Cerebellar nuclear complex (tissue), 1 donor: ENCODE measurements around the gene PODXL.
"Not testable (repeated sequence)": the region's sequence is repeated elsewhere in the genome, so short reads cannot be mapped to it uniquely, and the experiment has no call there.

Source experiments
- DNase-seq, 2 experiments: peaks; one replicate each; lab custom pipeline; 2025; lab: John Stamatoyannopoulos, UW

Gene PODXL

DNA sequence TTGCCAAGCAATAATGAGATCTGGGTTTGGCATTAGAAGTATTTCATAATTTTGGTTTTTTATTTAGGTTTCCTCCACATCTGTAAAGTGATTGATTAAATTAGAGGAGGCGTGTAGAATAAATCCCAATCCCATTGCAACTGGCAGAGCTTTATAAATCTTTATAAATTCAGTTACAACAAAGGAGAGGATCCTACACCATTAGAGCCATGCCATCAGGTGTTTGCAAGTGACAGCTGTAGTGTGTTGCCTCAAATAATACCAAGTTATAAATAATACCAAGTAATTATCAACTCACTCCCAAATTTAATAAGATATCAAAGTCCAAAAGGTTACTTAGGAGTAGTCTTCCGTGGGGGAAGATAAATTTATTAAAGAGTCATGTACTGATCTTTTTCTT is 62.2 kb downstream of the PODXL start:
- DNase-seq = no peak

DNA sequence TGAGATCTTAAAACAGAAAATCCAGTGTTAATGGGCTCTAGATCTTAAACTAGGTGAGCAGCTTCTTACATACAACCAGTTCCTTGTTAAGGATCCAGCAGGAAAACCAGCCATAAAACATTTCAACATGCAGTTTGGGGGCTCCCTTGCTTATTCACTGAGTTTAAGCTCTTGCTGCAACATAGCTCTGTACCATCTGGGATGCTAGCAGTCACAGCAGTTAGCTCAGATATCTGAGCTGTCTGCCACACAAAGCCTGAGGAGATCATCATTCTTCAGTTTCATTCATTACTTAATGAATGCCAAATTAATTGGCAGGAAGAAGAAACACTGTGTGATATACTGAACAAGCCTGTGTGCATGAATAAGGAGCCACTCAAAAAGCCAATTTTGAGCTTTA is 62.8 kb downstream of the PODXL start:
- no peak for DNase-seq

DNA sequence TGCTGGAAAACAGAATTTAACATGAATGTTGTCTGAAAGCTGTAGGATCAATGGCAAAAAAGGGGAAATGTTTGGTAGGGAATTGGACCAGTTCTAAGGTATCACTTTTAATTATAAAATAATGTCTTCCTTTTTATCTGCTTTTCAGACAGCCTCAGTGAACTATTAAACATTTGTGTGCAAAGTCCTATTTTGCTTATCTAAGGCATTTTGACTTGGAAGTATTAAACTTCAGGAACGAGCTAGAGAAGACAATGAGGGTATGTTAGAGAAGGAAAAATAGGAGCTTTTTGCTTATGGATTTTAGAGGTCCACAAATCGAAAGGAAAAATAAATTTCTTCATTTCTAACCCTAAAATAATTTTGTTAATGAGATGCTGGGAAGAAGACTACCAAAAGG is 63.3 kb downstream of the PODXL start:
- no peak for DNase-seq

DNA sequence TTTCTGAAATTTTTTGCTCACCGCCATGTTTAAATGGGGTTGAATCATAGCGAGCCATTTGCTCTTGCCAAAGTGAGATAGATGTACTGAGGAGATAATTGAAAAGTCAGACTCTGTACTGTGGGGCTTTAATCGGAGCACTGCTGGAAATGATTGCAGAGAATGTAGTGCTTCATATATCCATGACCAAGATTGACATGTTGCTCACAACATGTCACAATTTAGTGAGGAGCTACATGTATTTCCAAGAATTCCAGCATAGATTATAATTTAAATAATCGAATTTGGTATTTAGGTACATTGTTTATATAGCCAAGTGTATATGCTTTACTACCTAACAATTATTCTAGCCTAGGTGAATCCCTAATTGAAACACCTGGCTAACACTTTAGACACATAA is 66.5 kb downstream of the PODXL start:
- DNase-seq = no peak

DNA sequence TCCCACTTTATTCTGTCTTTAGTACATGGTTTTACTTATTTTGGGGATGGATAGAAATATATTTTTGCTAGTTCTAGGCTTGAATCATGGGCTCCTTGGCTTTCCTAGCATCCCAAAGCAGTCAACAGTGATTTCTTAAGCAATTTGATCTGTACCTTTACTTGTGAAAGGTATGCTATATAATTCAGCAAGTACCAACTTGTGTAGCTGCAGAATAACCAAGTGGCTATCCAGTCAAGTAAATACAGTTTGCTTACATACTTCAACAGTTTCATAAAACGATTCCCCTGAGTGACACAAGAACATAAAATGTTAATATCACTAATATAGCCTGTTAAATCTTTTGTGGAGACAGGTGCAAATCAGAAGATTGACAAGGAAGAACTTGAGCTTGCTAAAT is 67.2 kb downstream of the PODXL start:
- DNase-seq = no peak

DNA sequence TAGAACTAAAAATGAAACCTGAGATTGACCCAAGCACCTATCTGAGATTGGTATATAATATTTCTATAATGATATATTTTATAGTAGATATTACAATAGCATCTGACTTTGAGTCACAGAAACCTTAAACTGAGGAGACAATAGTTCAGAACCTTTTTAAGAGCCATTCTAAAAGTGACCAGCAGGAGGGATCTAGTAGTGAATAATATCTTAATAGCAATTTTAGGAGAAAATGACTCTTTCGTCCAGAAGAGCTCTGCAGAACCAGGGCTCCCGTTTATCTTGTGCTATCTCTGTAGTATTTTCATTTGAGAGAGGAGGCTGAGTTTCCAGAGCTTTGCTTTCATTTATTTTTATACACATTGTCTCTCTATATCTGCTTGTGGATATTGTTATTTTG is 68.1 kb downstream of the PODXL start:
- no peak for DNase-seq

DNA sequence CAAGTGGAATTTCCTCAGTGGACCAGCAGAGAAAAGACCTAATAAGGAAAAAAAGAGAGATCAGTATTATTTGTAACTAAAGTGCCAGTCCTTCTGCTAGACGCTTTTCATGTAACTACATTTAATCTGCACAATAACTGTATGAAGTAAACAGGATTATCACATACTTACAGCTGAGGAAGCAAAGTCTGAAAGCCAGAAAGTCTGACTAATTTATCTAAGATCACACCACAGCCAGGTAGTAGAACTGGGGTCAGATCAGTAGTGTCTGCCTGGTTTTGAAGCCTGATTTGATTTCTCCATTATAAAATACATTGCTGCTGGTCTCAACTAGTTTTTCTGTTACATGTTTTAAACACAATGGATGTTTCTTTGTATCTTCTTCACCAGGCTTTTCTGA is 69.2 kb downstream of the PODXL start:
- DNase-seq = no peak

DNA sequence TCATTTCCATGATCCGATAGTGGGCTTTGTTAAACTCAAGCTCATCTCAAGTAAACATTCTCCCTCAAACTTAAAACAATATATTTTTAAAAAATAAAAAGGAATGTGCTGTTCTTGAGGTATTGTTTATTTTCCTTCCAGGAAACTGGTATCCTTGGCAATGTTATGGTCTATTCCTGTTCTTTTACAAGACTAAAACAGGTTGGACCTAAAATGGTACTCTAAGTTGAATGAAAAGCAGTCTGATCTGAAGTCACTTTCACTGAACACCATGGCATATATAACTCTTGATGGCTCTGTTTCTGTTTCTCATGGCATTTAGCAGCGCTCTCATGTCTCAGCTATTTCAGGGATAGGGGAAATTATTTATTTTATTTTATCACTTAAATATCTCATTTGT is 70.1 kb downstream of the PODXL start:
- DNase-seq = no peak

DNA sequence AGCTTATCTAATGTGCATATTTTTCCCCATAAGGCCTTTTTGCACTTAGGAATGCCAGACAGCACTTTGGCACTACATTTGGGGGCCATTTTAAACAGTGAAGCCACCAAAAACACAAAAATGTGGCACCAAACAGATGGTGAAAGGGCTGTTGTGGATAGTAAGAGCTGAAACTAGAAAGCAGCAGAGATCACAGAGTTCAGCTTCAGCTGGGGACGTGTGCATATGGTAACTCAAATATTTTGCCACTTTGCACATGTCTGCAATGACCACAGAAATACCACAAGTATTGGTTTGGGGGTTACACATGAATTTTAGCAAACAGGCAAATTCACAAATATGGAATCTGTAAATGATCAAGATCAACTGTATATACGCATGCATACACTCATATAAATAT is 72.8 kb downstream of the PODXL start:
- DNase-seq = no peak

DNA sequence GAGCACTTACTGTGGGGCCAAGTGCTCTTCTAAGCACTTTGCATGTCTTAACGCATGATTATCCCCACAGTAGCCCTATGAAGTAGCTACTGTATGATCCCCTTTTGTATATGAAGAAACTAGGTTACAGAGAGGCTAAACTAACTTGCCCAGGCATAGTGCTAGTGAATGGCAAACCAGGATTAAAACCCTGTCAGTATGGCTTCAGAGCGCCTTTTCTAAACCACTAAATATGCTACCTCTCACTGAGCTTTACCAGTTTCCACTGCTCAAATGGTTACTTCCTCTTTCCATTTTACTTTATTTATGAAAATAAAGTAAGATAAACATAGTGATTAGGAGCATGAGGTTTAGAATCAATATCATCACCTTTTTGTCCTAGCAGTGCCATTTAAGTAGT is 73.6 kb downstream of the PODXL start:
- no peak for DNase-seq

DNA sequence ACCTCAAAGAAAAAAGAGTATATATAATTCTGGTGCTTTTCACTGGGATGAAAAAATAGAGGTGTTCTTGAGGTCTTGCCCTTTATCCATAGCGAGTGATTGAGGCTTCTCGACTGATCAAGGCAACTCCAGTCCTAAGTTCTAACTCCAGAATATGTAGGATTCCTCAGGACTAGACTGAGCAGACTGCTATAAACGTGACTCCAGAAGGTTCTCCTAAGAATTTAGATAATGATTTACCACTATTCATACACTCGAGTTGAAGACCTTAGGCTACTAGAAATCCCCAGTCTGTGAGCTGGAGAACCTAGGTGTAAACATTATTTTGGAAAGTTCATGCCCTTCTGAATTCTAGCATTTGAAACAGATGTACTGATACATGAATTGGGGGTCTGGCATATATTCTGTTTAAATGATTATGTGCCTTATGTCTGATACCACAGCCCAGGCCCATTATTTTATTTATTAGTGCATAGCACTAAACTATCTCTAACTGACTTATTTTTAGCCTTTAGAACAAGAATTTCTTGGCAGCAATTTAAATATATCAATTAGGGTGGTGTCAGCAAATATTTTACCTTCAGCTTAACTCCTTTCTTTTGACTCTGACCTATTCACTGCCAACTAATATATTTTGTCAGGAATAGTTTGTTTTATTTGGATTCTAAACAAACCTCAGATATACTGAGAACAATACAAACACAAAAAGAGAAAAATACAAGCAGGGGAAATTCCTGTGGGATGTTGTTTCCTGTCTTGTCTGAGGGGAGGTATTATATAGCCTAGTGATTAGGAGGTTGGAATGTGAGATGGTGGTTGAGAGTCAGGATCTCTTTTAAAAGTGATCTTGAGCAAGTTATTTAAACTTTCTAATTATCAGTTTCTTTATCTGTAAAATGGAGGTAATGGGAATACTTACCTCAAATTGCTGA is 75.8 kb downstream of the PODXL start:
- DNase-seq = no peak

DNA sequence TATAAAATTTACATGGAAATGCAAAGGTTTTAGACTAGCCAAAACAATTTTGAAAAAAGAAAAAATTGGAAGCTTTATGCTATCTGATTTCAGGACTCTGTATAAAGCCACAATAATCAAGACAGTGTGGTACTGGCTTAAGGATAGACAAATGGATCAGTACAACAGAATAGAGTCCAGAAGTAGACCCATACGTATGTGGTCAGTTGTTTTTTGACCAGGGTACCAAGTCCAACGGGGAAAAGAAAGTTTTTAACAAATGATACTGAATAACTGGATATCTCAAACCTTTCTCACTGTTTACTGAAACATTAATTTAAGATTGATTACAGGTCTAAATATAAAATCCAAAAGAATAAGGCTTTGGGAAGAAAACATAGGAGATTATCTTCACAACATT is 79.7 kb downstream of the PODXL start:
- DNase-seq = no peak

DNA sequence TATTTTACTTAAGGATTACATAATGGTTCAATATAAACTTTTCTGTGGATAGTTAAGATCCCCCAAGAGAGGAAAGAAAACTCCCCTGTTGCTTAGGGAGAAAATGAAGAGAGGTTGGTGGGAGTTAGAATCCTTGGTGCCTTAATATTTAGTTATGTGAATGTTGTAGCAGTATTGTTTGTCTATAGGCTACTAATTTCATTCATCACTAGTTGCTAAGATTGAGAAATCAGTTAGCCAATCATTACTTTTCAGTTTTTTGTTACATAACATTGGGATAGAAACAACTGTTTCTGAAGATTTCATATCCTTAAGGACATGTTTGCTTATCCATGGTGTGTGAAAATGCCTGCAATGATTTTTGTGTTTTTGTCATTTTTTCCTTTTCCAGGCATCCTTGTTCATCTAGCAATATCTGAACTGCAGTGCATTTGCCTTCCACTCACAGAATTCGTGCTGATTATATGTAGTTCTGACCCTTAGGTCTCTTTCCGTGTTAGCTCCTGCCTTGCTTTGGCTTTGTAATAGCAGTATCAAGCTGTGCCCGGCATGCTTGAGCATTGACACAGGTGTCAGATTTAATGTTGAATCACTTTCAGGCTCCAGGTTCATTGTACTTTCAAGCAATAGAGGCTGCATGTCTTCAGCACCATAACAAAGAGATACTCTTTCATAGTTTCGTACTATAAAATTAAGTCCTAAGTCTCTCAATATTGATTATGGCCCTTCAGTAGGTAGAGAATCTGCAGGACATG is 85.0 kb downstream of the PODXL start:
- DNase-seq = no peak

DNA sequence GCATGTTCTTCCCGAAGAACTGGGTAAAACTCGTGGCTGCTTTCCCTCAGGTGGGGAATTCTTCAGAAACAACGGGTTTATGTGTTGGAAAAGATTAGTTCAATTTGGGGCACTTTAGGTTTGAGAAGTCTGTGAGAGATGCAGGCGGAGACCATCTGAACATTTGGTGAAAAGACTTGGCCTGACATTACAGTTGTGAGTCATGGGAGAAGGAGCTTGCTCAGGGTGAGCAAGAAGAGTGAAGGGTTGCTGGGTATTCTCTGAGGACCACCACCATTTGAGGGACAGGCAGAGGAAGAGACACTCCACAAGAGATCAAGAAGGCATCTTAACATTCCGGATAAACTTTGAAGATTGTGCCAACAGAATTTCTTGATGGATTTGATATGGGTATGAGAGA is 88.6 kb downstream of the PODXL start:
- DNase-seq = no peak

DNA sequence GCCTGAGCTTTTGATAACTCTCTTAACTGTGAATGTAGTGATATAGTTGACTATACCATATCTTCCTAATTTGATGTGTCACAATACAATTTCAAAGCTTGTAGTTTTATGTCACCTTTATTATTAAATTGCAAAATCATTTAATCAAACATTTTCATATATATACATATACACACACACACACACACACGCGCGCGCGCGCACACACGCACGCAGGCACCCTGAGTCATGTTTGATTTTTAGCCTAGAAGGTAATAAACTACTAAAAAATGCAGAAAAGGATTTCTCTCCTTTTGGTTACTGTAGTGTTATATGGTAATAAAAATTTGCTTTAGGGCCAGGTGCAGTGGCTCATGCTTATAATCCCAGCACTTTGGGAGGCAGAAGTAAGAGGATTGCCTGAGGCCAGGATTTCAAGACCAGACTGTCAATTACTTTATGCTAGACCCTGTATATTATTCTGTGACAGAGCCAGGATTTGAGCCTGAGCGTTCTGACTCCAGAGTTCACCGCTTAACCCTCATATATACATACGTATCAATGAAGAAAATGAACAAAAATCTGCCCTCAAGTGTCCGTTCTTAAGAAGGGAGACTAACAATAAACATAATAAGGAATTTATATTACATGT is 89.6 kb downstream of the PODXL start:
- DNase-seq = no peak

DNA sequence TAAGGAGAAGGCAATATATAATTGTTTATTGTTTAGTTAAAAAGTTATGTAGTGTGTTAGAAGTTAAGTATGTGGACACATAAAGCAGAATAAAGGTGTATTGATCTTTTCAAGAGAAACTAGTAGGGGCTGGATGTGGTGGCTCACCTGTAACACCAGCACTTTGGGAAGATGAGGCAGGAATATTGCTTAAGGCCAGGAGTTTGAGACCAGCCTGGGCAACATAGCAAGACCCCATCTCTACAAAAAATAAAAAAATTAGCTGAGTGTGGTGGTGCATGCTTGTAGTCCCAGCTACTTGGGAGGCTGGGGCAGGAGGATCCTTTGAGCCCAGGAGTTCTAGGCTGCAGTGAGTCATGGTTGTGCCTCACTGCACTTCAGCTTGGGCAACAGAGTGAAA is 93.7 kb downstream of the PODXL start:
- DNase-seq = not testable (repeated sequence)

DNA sequence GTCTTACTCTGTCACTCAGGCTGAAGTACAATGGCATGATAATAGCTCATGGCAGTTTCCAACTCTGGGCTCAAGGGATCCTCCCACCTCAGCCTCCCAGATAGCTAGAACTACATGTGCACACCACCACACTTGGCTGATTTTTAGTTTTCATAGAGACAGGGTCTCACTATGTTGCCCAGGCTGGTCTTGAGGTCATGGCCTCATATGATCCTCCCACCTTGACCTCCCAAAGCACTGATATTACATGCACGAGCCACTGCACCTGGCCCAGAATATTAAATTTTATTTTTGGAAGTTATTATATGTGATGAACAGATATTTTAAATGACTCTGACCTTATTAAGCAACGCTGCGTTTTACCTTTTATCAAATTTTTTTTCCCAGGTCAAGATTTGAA is 94.4 kb downstream of the PODXL start:
- DNase-seq = no peak

DNA sequence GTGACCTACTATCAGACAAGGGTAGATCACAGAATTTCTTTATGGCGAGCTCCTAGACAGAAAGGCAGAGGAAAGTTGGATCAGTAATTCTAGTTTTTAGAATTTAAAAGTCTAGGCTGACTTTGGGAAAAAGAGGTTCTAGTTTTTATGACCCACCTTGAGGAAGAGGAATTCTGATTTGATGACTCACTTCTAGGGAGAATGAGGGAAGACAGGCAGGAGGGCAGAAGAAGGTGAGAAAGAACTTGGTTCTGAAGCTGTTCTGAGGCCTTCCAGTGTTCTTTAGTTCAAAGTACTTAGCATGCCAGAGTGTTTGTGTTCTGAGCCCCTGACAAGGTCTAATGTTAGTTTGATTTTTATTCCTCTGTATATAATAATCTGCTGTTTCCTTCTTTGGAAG is 97.2 kb downstream of the PODXL start:
- no peak for DNase-seq

DNA sequence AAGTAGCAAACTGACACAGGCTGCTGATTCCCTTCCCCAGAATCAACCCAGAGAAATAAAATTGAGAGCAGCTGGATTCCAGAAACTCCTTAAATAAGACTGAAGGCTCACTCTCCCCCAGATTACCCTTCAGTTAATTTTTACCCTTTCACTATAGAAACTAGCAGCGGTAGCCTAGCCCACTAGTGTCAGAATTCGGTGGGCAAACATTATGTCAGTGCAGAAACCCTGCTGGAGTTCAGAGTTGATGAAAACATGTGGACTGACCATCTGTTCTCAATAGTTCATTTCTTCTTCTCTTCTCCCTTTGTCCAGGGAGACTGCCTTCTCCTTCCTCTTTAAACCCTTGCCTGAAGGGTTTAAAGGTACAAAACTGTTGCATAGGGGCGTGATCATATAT is 100.1 kb downstream of the PODXL start:
- DNase-seq = no peak

DNA sequence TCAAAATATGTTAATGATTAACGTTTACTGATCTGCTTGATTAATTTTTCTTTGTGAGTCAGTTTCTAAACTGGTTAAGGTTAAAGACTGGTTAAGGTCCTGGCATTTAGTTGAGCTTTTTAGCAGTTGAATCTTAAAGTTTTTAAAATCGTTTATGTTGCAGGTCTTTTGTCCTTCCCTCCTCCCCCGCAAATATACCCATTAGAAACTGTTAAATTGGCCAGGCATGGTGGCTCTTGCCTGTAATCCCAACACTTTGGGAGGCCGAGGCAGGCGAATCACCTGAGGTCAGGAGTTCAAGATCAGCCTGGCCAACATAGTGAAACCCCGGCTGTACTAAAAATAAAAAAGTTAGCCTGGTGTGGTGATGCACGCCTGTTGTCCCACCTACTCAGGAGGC is 100.9 kb downstream of the PODXL start:
- no peak for DNase-seq

DNA sequence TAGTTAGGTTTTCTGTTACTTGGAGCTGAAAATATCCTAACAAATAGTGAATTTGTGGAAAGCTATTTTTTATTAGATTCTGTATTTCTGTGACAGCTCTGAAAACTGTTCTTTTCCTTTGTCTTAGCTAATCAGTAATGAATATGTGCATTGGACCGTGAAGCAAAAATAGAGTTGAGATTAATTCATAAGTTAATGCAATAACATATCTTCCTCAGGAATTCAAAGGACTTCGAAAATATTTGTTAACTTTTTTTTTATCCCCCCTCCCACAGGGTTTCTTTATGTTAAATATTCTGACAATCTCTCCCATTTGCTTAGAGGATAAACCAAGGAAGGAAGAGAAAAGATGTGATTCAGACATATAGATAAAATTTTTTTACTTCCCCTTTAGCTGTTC is 101.4 kb downstream of the PODXL start:
- DNase-seq = no peak

DNA sequence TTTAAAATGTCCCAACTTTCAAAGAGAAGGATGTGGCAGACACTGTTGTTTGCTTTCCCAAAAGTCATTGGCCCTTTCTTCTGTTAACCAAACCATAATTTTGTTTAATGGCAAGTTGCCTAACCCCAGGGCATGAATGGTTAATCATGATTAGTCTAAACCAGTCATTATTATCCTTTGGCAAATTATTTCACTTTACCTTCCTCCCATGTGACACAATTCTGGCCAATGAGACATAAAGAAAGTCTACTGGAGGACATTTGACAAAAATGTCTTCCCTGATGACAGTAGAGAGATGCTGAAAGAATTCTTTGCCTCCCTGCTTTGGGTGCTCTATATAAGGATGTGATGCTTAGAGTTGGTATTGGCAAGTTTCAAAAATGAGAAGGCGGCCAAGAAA is 101.9 kb downstream of the PODXL start:
- DNase-seq = no peak
